ENCODE measurements around the gene RMP24.
"Not testable (repeated sequence)": the region's sequence is repeated elsewhere in the genome, so short reads cannot be mapped to it uniquely, and the experiment has no call there.

The RMP24 gene

GRCh38 chr18:35972197-35973000 is at the start of gene RMP24:
Gene RMP24, plus strand, starts transcription at chr18:35972679.
- peak; percentile 92 for DNase-seq

DNA sequence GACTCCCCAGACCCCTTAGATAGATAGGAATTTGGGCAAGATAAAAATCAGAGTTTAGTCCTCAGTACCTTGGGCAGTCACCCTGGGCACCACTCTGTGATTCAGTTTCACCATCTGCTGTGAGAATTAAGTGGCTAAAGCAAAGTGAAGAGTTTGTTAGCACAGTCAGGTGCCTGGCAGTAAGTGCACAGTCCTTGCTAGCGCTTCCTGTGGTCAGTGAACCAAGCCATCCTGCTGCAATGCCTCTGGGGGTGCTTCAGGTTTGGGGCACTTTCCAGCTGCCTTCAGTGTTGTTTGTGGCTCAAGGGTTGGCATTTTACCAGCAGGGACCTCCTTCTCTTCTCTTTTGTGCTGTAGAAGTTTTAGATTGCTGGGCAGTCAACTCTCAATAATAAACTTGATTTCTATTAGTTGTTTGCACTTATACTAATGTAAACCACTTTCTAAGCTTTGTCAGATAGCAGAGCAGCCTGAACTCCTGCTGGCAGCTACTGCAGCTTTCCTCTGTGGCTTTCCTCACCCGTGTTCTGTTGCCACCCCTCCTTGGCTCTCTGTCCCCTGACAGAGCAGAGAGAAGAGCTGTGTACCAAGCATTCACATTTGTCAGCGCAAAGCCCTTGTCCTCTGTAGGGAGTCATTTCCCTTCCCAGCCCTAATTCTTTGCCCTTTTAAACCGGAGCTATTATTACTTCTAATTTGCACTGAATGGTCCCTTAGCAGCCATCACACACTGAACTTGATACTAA is 48.4 kb upstream of the RMP24 start:
- DNase-seq: no peak

GRCh38 chr18:35926884-35927283 is 45.6 kb upstream of the RMP24 start:
- no peak for DNase-seq

DNA sequence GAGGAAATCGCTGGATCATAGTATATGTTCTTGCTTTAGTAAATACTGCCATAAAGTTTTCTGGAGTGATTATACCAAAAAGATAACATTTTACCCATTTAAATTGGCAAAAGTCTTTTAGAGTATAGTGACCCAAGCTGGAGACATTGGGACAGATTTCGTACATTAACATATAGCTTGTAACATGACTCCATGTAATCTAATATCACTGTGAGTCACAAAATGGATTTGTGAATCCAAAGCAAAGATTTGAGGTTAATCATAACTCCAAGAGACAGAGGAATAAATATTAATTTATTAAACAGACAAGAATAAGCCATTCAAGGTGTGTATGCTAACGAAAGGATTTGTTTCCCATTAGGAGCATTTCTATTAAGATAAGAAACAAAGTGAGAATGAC is 45.0 kb upstream of the RMP24 start:
- DNase-seq: no peak

DNA sequence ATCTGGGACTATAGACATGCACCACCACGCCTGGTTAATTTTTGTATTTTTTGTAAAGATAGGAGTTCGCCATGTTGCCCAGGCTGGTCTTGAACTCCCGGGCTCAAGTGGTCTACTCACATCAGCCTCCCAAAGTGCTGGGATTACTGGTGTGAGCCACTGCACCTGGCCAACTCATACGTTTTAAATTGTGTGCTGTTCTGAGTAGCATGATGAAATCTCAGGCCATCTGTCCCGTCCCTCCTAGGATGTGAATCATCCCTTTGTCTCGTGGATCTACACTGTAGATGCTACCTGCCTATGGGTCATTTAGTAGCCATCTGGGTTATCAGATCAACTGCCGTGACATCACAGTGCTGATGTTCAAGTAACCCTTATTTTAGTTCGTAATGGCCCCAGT is 38.5 kb upstream of the RMP24 start:
- DNase-seq: no peak

- no peak for DNase-seq
Observed at GRCh38 chr18:35934891-35935290, 37.6 kb upstream of the RMP24 start.

- no peak for DNase-seq
Observed at GRCh38 chr18:35935805-35936204, 36.7 kb upstream of the RMP24 start.

- DNase-seq: no peak
Observed at GRCh38 chr18:35936951-35937350, 35.5 kb upstream of the RMP24 start.

DNA sequence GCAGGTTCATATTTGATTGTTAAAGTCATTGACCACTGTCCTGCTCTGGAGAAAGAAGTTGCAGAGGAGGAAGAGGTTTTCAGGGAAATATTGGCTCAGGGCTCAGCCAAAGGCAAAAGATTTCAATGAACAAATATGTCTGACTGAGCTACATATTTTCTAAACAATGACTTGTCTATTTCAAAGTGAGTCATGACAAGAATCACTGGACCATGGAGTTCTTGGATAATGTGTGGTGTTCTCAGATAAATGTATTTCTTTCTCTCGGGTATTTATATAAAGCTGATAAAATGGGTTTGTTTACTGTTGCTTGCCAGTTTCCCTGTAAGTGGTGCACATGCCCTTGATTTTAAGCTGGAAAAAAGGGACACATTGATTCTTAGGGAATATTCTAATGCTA is 34.3 kb upstream of the RMP24 start:
- DNase-seq: no peak

DNA sequence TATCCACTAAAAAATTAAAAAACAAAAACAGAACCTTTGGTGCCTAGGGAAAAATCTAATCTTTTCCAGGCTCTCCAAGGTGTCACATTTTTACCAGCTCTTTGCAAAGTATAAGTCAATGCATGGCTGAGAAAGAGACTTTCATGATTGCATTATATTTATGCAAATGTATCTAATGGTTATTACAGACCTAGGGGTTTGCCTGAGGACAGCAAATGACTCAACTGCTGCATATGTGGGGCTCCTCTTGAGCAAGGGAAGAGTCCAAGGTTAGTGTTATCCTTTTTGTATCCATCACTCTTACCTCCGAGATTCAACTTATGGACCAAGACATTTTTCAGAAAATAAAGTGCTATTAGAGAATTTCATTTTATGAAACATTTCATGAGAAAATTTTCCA is 33.9 kb upstream of the RMP24 start:
- no peak for DNase-seq

- no peak for DNase-seq
Observed at GRCh38 chr18:35939138-35939537, 33.3 kb upstream of the RMP24 start.

- DNase-seq: no peak
Observed at GRCh38 chr18:35941299-35941698, 31.2 kb upstream of the RMP24 start.

- DNase-seq: no peak
Observed at GRCh38 chr18:35942133-35942532, 30.3 kb upstream of the RMP24 start.

DNA sequence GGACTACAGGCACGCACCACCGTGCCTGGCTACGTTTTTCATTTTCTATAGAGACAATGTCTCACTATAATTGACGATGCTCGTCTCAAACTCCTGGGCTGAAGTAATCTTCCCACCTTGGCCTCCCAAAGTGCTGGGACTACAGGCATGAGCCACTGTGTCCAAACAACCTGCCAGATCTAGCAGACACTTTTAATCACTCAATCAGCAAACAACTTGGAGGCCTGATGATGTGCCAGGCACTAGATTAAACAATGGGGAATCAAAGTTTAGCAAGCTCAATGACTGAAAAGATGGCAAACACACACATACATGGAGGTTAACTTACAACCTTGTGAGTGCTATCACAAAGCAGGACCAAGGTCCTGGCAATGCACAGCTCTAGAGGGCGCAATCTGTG is 29.8 kb upstream of the RMP24 start:
- no peak for DNase-seq

GRCh38 chr18:35948080-35948479 is 24.4 kb upstream of the RMP24 start:
- DNase-seq: no peak

DNA sequence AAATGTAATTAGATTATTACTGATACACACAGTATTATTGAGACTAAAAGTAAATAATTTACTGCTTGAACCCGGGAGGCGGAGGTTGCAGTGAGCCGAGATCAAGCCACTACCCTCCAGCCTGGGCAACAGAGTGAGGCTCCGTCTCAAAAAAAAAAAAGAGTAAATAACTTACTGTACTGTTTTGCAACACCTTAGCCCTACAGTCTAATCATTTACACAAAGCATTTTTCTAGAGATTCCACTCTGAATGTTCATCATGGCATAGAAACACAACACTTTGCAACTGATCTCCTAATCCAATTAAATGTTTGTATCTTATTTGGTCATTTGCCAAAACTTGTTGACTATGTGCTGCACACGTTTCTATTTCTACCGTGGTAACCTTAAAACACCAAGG is 23.4 kb upstream of the RMP24 start:
- DNase-seq: no peak

GRCh38 chr18:35949903-35950627 is 22.4 kb upstream of the RMP24 start:
- peak; percentile 4 for DNase-seq

DNA sequence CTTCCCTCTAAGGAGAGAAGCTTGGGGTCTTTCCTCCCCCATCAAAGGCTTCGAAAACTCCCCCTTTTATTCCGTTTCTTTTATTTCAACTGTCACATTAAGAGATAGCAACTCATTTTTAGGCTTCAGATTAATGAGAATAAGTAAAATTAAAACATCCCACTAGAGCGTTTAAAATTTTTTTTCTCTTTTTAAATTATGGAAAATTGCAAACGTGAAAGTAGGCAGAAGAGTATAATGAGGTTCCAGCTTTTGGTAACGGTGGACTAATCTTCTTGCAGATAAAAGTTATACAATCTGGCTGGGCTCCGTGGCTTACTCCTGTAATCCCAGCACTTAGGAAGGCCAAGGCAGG is 21.9 kb upstream of the RMP24 start:
- DNase-seq: no peak

GRCh38 chr18:35953688-35954087 is 18.8 kb upstream of the RMP24 start:
- DNase-seq: no peak

DNA sequence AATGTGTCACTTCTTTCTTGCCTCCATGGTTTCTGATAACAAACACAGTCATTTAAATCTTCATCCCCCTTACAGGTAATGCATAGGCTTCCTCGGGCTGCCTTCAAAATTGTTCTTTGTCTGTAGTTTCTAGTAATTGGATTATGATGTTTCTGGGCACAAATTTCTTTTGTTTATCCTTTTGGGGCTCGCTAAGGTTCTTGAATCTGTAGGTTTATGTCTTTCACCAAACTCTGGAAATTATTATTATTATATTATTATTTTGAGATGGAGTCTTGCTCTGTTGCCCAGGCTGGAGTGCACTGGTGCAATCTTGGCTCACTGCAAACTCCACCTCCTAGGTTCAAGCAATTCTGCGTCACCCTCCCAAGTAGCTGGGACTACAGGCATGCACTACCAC is 16.3 kb upstream of the RMP24 start:
- DNase-seq: no peak

GRCh38 chr18:35962320-35962719 is 10.2 kb upstream of the RMP24 start:
- DNase-seq: no peak

- no peak for DNase-seq
Observed at GRCh38 chr18:35964319-35964718, 8.2 kb upstream of the RMP24 start.

GRCh38 chr18:35967866-35968265 is 4.6 kb upstream of the RMP24 start:
- DNase-seq: not testable (repeated sequence)
